K562 (cell line): Measurements from ENCODE around the gene FLAD1. TPM values are rescaled to one million over a fixed set of nuclear protein-coding genes. Genes with fewer than 3 reads are reported as not detected.

ENCODE experiments used
- BCLAF1 ChIP-seq, 2 experiments: fragments of 450-650 bp in 1 of 2; IDR thresholded peaks; 2 replicates each; pipeline ENCODE4 v1.6.1; 2011 to 2017; ENCODE audit warnings: low read depth in 2 of 2, antibody characterized with exemption in 1 of 2, borderline replicate concordance in 1 of 2, low read length in 1 of 2, mild to moderate bottlenecking in 1 of 2, mixed read lengths in 1 of 2; ENCODE audit not compliant: control insufficient read depth in 1 of 2
- CBX2 ChIP-seq: fragments of 200-600 bp; sonication (generic); IDR thresholded peaks from one replicate; pipeline ENCODE4 v1.6.1; 2012; ENCODE audit warnings: mild to moderate bottlenecking, low read length, inconsistent platforms; ENCODE audit not compliant: insufficient read depth, poor library complexity, severe bottlenecking
- HNRNPH1 ChIP-seq: fragments of 200-400 bp; formaldehyde crosslinking; optimal IDR thresholded peaks from 2 replicates; pipeline ENCODE3; 2017; ENCODE audit warnings: low read depth, mild to moderate bottlenecking, low read length, moderate library complexity
- HNRNPK ChIP-seq: fragments of 200-400 bp; formaldehyde crosslinking; IDR thresholded peaks from one replicate; pipeline ENCODE4 v1.6.1; 2018; ENCODE audit warnings: mild to moderate bottlenecking, low read depth, low read length; ENCODE audit not compliant: poor library complexity, severe bottlenecking
- KHSRP ChIP-seq: fragments of 450-650 bp; IDR thresholded peaks from 2 replicates; pipeline ENCODE4 v1.6.1; 2017
- SLC30A9 ChIP-seq: fragments of 250-450 bp; sonication (Bioruptor Pico); IDR thresholded peaks from 2 replicates; pipeline ENCODE4 v1.8.0; 2022; ENCODE audit warnings: mild to moderate bottlenecking, moderate library complexity
- TBL1XR1 ChIP-seq, 2 experiments: IDR thresholded peaks; 2 replicates each; pipeline ENCODE4 v1.6.1; 2012; ENCODE audit warnings: improper control_type of control experiment in 2 of 2, low read length in 2 of 2, mild to moderate bottlenecking in 1 of 2
- VEZF1 ChIP-seq: fragments of 200-800 bp; sonication (Bioruptor generic); IDR thresholded peaks from 2 replicates; pipeline ENCODE4 v1.6.1; 2017; ENCODE audit warnings: missing genetic modification characterization, missing compliant biosample characterization
- ZBTB33 ChIP-seq: sonication (generic); formaldehyde crosslinking; IDR thresholded peaks from 2 replicates; pipeline ENCODE4 v1.8.1; 2023; ENCODE audit warnings: mild to moderate bottlenecking, missing genetic modification reagents
- ZNF174 ChIP-seq: fragments of 250-450 bp; sonication (Bioruptor Pico); IDR thresholded peaks from 2 replicates; pipeline ENCODE4 v1.4.0; 2020; ENCODE audit warnings: mild to moderate bottlenecking
- ZNF24 ChIP-seq: fragments of 450-650 bp; IDR thresholded peaks from 2 replicates; pipeline ENCODE4 v1.6.1; 2016
- polyA plus RNA-seq, 8 experiments: library from polyadenylated mRNA; depleted of rRNA in 4 of 8; stranded (reverse) in 5 of 8; unstranded in 3 of 8; fragments of >200 nt; fragmentation: Nextera tagmentation in 2 of 8; fragmentation: Illumina TruSeq in 1 of 8; extraction: Ambion mirVana in 2 of 8; extraction: Trizol in 1 of 8; gene quantifications; 2 replicates each; pipeline versions ENCODE4 v1.2.1 to v1.2.3, GENCODE V29; 2011 to 2014; ENCODE audit warnings: inconsistent platforms in 1 of 8, missing spikeins in 1 of 8
- total RNA-seq, 7 experiments: library from RNA; depleted of rRNA in 6 of 7; stranded (reverse); fragments of >200 nt in 6 of 7; fragmentation: Illumina TruSeq in 2 of 7; extraction: Trizol in 2 of 7; gene quantifications; 2 replicates each; pipeline versions ENCODE4 v1.2.1 to v1.2.3, GENCODE V29; 2011 to 2021; ENCODE audit warnings: low replicate concordance in 1 of 7

FLAD1 gene
- total and polyA plus RNA-seq, 9 of the 15 experiments (the other 6 are each of a cell fraction or from before 2014, with no cell fraction given) = 24.9 to 85.8 (median 67.0) TPM

- TF ChIP-seq BCLAF1 (IDR thresholded peaks at IDR 0.05; ENCODE audit: borderline replicate concordance in 1 of 2, control insufficient read depth in 1 of 2, low read depth in 2 of 2, low read length in 1 of 2) = peak in 1 of 2 experiments; percentile 97; a peak in 2 of 4 replicates
- TF ChIP-seq ZBTB33 (CRISPR knock-in tag) = no peak; the same call in 1 of the 2 replicates
- no peak for TF ChIP-seq ZNF174 (CRISPR knock-in tag)
- TF ChIP-seq TBL1XR1 (IDR thresholded peaks at IDR 0.05; ENCODE audit: low read length in 2 of 2) = no peak
- no peak for TF ChIP-seq HNRNPH1
- peak; percentile 66 for TF ChIP-seq VEZF1
- no peak for TF ChIP-seq HNRNPK
- no peak for TF ChIP-seq CBX2
- 0 out of 2 replicates have a peak, but pooled peaks have one; percentile 33 for TF ChIP-seq ZNF24
- peak; percentile 74 for TF ChIP-seq KHSRP
- TF ChIP-seq SLC30A9 (CRISPR knock-in tag) = no peak
Observed at GRCh38 chr1:154937085-154937987, 45.8 kb upstream of the FLAD1 start (continued).
